Endothelial cell of umbilical vein (primary cell): ENCODE results near the gene INSC. TPM values are rescaled to one million over a fixed set of nuclear protein-coding genes. Genes with fewer than 3 reads are reported as not detected.

Experiments used
- BruUV-seq: library from RNA; stranded (reverse); fragments of 400-500 nt; replicated peaks from 2 replicates; lab custom pipeline; 2021; lab: Mats Ljungman, UMichigan
- CTCF ChIA-PET: fragments of 300-600, 350-600 bp; sonication (Branson Sonifier 250); formaldehyde crosslinking; loops from one replicate; lab custom pipeline; 2021; ENCODE audit warnings: antibody characterized with exemption, inconsistent platforms; lab: Charles Lee
- POLR2A ChIA-PET: fragments of 300-600, 350-600 bp; sonication (Branson Sonifier 250); formaldehyde crosslinking; loops from one replicate; lab custom pipeline; 2021; ENCODE audit warnings: antibody characterized with exemption, inconsistent platforms; lab: Charles Lee
- DNase-seq: peaks from one replicate; pipeline ENCODE4 v3.0.0-alpha.2; 2011; ENCODE audit warnings: low read depth, low spot score
- FAIRE-seq: peaks from 2 replicates; lab custom pipeline; 2011; peaks lifted over from hg19 to GRCh38; lab: Jason Lieb, UNC
- H2AFZ ChIP-seq: 2 replicates; pipeline ENCODE4 v1.6.0; 2012; ENCODE audit warnings: low read depth, low read length, control low read depth, inconsistent platforms
- H3K27ac ChIP-seq: 2 replicates; pipeline ENCODE4 v1.5.1; 2011; ENCODE audit warnings: low read depth, mild to moderate bottlenecking, control low read depth, low read length, moderate library complexity; ENCODE audit not compliant: insufficient read depth
- H3K27me3 ChIP-seq, 2 experiments: 2 replicates each; pipeline versions ENCODE4 v1.6.0 to v1.6.1; 2011; ENCODE audit warnings: low read length in 2 of 2, mixed read lengths in 1 of 2; ENCODE audit not compliant: control insufficient read depth in 2 of 2, insufficient read depth in 2 of 2
- H3K36me3 ChIP-seq, 2 experiments: 2 replicates in 1 of 2; 3 replicates in 1 of 2; pipeline ENCODE4 v1.5.1; 2011; ENCODE audit warnings: low read length in 2 of 2, mild to moderate bottlenecking in 1 of 2, moderate library complexity in 1 of 2; ENCODE audit not compliant: control insufficient read depth in 2 of 2, insufficient read depth in 2 of 2; ENCODE audit errors: extremely low read depth in 1 of 2
- H3K4me1 ChIP-seq: 3 replicates; pipeline ENCODE4 v1.5.1; 2011; ENCODE audit warnings: mild to moderate bottlenecking, low read length; ENCODE audit not compliant: control insufficient read depth, insufficient read depth; ENCODE audit errors: extremely low read depth
- H3K4me2 ChIP-seq: 2 replicates; pipeline ENCODE4 v1.6.1; 2011; ENCODE audit warnings: low read length, control low read depth, mixed read lengths; ENCODE audit not compliant: insufficient read depth
- H3K4me3 ChIP-seq, 3 experiments: fragments of 200-600 bp in 1 of 3; sonication (generic), shearing (Covaris generic) in 1 of 3; replicated peaks in 1 of 3; 2 replicates each; pipeline ENCODE4 v1.5.1; 2011 to 2016; ENCODE audit warnings: control low read depth in 3 of 3, low read length in 3 of 3, mild to moderate bottlenecking in 2 of 3, inconsistent platforms in 1 of 3, low read depth in 1 of 3, moderate library complexity in 1 of 3; ENCODE audit not compliant: insufficient read depth in 1 of 3
- H3K79me2 ChIP-seq: 2 replicates; pipeline ENCODE4 v1.6.0; 2012; ENCODE audit warnings: low read length, inconsistent platforms; ENCODE audit not compliant: control insufficient read depth, insufficient read depth
- H3K9ac ChIP-seq: replicated peaks from 2 replicates; pipeline ENCODE3; 2011; ENCODE audit warnings: low read length, control low read depth; ENCODE audit not compliant: insufficient read depth; ENCODE audit errors: extremely low read depth
- H3K9me1 ChIP-seq: replicated peaks from 3 replicates; pipeline ENCODE4 v1.6.0; 2011; ENCODE audit warnings: mild to moderate bottlenecking, low read length; ENCODE audit not compliant: control insufficient read depth, insufficient read depth; ENCODE audit errors: extremely low read depth
- H3K9me3 ChIP-seq: replicated peaks from 2 replicates; pipeline ENCODE4 v1.5.1; 2012; ENCODE audit warnings: low read length, inconsistent platforms; ENCODE audit not compliant: control insufficient read depth, insufficient read depth
- H4K20me1 ChIP-seq: replicated peaks from 2 replicates; pipeline ENCODE3; 2011; ENCODE audit warnings: mild to moderate bottlenecking, low read length; ENCODE audit not compliant: control insufficient read depth, insufficient read depth; ENCODE audit errors: extremely low read depth
- FOS ChIP-seq: IDR thresholded peaks from 2 replicates; pipeline ENCODE4 v1.6.1; 2011; ENCODE audit warnings: mild to moderate bottlenecking, low read length, moderate library complexity, borderline replicate concordance; ENCODE audit not compliant: insufficient read depth
- GATA2 ChIP-seq: IDR thresholded peaks from 2 replicates; pipeline ENCODE4 v1.7.0; 2011; ENCODE audit warnings: low read depth, mild to moderate bottlenecking, moderate library complexity, mixed read lengths, low read length; ENCODE audit not compliant: insufficient read length, insufficient read depth
- JUN ChIP-seq: IDR thresholded peaks from 2 replicates; pipeline ENCODE4 v1.6.1; 2011; ENCODE audit warnings: borderline replicate concordance, low read depth; ENCODE audit not compliant: insufficient read length, insufficient read depth
- MAX ChIP-seq: IDR thresholded peaks from 2 replicates; pipeline ENCODE4 v1.6.1; 2011; ENCODE audit not compliant: insufficient read depth, insufficient read length
- MYC ChIP-seq: IDR thresholded peaks from one replicate; pipeline ENCODE4 v1.6.1; 2011; ENCODE audit warnings: mild to moderate bottlenecking, low read depth, low read length
- POLR2AphosphoS5 ChIP-seq: IDR thresholded peaks from 2 replicates; pipeline ENCODE4 v1.6.1; 2012; ENCODE audit warnings: low read depth, mild to moderate bottlenecking, control low read depth, low read length, moderate library complexity; ENCODE audit not compliant: insufficient read depth
- dilution Hi-C: fragments of 300-500 bp; cut with MboI; formaldehyde crosslinking; loops from one replicate; pipeline ENCODE4 v1.15.0; 2019; ENCODE audit warnings: low sequenced_read_pairs; ENCODE audit not compliant: extremely low pct_ligation_motif_present
- intact Hi-C: fragments of 100-400 bp; cut with micrococcal nuclease; formaldehyde crosslinking; loops from one replicate; pipeline ENCODE4 v1.10.0; 2022
- polyA plus RNA-seq, 4 experiments: library from polyadenylated mRNA; depleted of rRNA in 3 of 4; stranded (reverse) in 3 of 4; unstranded in 1 of 4; fragments of >200 nt; gene quantifications; 2 replicates each; pipeline versions ENCODE4 v1.2.1 to v1.2.3, GENCODE V29; 2011 to 2012; ENCODE audit warnings: missing spikeins in 1 of 4
- total RNA-seq: library from RNA; stranded (reverse); gene quantifications from 2 replicates; pipeline ENCODE4 v1.2.3, GENCODE V29; 2021

Gene INSC
- total and polyA plus RNA-seq, 2 donors (not counting 3 experiments of a cell fraction or from before 2014, with no cell fraction given) = not detected

DNA sequence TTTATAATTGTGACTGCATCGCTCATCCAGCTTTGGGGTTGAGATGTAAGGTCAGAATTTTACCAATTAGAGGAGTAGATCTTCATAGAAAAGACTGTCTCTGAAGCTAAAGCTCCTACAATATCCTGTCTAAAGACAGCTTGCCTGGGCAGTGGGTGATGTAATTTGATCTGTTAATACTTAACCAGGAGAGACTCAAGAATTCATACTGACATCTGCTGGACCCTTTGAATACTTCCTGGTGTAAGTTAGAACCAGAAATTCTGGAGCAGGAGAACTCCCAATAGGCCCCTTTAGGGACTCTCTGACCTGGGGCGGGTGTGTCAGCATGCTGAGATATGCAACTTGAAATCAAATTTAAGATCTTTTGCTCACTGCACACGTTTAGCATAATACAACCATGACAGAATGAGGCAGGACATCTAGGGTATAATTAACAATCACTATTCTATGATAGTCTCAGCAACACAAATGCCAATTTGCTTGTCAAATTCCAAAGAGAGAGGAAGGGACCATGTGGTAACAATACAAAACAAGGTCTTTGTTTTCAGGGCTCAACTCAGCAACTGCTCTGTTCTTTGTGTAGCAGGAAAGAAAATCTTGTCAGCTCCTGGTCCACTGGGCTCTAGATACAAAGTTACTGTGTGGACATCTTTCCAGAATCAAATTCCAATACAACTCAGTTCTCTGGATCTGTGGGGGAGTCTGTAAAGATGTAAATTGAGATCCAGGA lies 143.9 kb downstream of the INSC start:
- no TSS peak for BruUV-seq
- POLR2A ChIA-PET = no interaction called here
- no peak overlapping the region for H3K4me2 ChIP-seq
- intact Hi-C loops (no loop called here), dilution Hi-C loops (no loop called here)
- no peak overlapping the region for H3K27ac ChIP-seq
- no peak for DNase-seq
- TF ChIP-seq GATA2 = no peak
- TF ChIP-seq POLR2AphosphoS5 = no peak
- TF ChIP-seq MYC = no peak
- TF ChIP-seq JUN = no peak
- TF ChIP-seq MAX = no peak
- no peak for TF ChIP-seq FOS
- no peak overlapping the region for H3K4me3 ChIP-seq
- H4K20me1 ChIP-seq = no peaks in the 10 kb centered on the region
- H3K36me3 ChIP-seq = no peaks in the 10 kb centered on the region
- no peaks in the 10 kb centered on the region for H3K9me1 ChIP-seq
- no peak overlapping the region for H2AFZ ChIP-seq
- CTCF ChIA-PET = no interaction called here
- no peaks in the 10 kb centered on the region for H3K9me3 ChIP-seq
- no peaks in the 10 kb centered on the region for H3K27me3 ChIP-seq
- no peak overlapping the region for H3K9ac ChIP-seq
- no peaks in the 10 kb centered on the region for H3K79me2 ChIP-seq
- H3K4me1 ChIP-seq = no peaks in the 10 kb centered on the region
- FAIRE-seq = no peak

GRCh38 chr11:15266999-15267398 lies 152.3 kb downstream of the INSC start:
- Histone ChIP-seq H3K4me1 (no peaks in the 10 kb centered on the region), H3K27ac (no peak overlapping the region), H3K27me3 (no peaks in the 10 kb centered on the region), H2AFZ (no peak overlapping the region), H3K9me3 (no peaks in the 10 kb centered on the region), H3K79me2 (no peaks in the 10 kb centered on the region), H3K9me1 (no peaks in the 10 kb centered on the region), H3K4me3 (no peak overlapping the region), H4K20me1 (no peaks in the 10 kb centered on the region), H3K36me3 (no peaks in the 10 kb centered on the region), H3K4me2 (no peak overlapping the region), H3K9ac (no peak overlapping the region)
- no peak for TF ChIP-seq MYC
- intact Hi-C loops (no loop called here), dilution Hi-C loops (no loop called here)
- DNase-seq = no peak
- CTCF ChIA-PET = no interaction called here
- no TSS peak for BruUV-seq
- no peak for FAIRE-seq
- POLR2A ChIA-PET = no interaction called here
